Non-pigmented ciliary epithelial cell (primary cell): ENCODE measurements around the gene SLC38A8.

ENCODE experiments used
- DNase-seq: peaks from one replicate; pipeline ENCODE4 v3.0.0-alpha.2; 2010; ENCODE audit warnings: low read depth

SLC38A8 gene

GRCh38 chr16:83996481-83997252, 45.9 kb downstream of the SLC38A8 start:
- DNase-seq: no peak

DNA sequence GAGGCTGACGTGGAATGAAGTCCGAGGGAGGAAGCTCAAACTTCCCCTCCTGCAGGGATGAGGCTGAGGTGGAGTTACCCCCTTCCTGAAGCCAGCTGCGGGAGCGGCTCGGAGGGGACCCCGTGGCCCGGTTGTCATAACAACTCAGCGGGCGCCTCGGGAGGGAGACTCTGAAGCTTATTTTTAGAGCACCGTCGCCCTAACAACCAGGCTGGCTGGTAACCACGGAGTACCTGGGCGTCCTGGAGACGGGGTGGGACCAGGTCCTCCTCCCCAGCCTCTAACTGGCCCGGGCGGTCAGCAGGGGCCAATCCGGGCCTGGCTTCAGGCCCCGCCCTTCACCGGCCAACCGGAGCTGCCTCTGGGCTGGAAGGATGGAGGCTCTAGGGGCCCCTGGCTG, 46.8 kb downstream of the SLC38A8 start:
- DNase-seq: no peak

- no peak for DNase-seq
Observed at GRCh38 chr16:83994703-83995102, 47.9 kb downstream of the SLC38A8 start.

GRCh38 chr16:83994087-83994486, 48.5 kb downstream of the SLC38A8 start:
- DNase-seq: peak; percentile 82

- DNase-seq: peak; percentile 35
Observed at GRCh38 chr16:83992624-83993023, 50.0 kb downstream of the SLC38A8 start.

DNA sequence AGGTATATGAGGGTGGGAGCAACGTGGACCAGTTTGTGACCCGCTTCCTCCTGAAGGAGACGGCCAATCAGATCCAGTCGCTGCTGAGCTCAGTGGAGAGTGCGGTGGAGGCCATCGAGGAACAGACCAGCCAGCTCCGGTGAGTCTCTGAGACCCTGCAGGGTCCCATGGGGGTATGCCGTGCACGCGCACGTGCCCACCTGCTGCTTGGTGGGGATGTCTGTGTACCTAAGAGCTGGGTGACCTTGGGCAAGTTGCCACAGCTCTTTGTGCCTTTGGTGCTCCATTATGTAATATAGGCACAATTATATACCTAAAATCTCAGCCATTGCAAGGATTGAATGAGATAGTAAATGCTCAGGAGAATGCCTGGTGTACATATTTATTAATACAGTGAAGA, 52.1 kb downstream of the SLC38A8 start:
- no peak for DNase-seq

- no peak for DNase-seq
Observed at GRCh38 chr16:83989300-83989699, 53.3 kb downstream of the SLC38A8 start.

GRCh38 chr16:83983491-83983890, 59.1 kb downstream of the SLC38A8 start:
- no peak for DNase-seq

DNA sequence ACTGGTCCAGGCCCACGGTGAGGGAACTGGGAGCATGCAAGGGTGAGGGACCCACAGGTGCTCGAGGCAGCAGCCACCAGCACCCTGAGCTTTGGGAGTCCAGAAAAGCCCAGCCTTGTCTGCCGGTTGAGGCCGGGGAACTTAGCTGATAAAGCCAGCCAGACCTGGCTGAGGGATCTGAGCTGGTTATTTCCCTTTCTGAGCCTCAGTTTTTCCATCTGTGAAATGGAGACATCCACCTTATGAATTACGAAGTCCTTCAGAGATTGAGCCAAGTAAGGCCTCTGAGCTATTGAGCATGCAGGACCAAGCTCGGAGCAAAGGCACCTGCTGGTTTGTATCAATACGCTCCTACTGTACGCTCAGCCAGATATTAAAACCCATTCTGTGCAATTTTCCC, 60.8 kb downstream of the SLC38A8 start:
- no peak for DNase-seq

DNA sequence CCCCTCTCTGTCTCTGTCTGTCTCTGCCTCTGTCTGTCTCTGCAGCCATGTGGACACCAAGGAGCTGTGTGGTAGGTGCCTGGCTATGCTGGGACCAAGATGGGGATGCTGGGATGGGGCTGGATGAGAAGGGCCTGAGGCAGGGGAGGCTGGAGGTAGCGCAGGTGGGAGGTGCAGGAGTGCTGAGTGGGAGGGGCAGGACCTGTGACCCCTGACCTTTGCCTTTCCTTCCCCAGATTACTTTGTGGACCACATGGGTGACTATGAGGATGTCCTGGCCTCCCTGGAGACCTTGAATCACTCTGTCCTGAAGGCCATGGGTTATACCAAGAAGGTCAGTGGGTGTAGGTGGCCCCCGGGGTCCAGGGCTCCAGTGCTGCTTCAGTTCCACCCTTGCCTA, 61.8 kb downstream of the SLC38A8 start:
- DNase-seq: no peak

- DNase-seq: no peak
Observed at GRCh38 chr16:83979441-83979840, 63.2 kb downstream of the SLC38A8 start.

DNA sequence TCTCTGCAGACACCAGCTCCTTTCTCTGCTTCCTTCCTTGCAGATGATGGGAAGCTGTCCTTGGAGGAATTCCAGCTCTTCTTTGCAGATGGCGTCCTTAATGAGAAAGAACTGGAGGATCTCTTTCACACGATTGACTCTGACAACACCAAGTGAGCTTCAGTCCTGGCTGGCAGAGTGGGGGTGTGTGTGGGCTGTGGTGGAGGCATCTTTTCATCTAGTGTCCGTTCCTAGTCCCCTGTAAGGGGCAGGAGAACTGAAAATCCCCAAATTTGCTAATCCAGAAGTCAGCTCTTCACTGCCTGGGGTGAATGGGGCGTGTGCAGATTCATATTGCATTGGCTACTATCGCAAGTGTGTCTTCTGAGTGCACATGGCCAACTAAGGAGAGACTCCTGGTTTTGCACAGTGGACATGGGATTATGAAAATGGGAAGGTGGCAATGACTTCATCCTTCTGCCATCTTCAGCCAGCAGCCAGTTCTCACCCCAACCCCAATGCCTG, 64.1 kb downstream of the SLC38A8 start:
- DNase-seq: no peak

DNA sequence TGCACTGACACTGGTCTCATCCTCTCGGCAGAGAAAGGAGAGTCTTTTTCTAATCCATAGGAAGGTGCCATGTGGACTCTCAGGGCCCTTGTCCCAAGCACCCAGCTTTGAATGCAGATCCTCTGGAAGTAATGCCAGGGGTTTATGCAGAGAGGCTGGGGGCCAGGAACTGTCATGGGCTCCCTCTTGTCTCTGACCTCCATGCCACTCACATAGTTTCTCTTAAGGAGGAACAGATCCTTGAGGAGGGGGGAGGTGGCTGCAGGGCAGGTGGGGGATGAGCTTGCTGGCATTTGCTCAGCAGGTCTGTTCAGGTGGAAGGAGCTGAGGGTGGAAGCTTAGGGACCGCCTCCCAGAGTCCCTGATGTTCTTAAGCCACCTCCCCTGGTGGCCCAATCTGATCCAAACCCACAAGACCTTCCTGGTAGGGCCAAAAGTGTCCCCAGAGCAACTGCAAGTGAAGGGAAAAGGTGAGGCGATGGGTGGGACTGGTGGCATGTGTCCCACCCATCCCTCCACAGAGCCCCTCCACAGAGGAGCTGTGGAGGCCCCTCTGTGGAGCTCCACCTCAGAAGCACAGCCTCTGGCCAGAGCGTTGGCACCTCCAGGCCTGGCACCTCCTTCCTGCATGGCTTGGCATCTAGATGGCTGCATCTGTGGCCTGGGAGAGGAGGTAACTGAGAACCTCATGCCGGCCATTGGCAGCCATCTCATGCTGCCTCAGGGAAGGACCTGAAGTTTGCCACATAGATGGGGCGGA, 65.4 kb downstream of the SLC38A8 start:
- no peak for DNase-seq

DNA sequence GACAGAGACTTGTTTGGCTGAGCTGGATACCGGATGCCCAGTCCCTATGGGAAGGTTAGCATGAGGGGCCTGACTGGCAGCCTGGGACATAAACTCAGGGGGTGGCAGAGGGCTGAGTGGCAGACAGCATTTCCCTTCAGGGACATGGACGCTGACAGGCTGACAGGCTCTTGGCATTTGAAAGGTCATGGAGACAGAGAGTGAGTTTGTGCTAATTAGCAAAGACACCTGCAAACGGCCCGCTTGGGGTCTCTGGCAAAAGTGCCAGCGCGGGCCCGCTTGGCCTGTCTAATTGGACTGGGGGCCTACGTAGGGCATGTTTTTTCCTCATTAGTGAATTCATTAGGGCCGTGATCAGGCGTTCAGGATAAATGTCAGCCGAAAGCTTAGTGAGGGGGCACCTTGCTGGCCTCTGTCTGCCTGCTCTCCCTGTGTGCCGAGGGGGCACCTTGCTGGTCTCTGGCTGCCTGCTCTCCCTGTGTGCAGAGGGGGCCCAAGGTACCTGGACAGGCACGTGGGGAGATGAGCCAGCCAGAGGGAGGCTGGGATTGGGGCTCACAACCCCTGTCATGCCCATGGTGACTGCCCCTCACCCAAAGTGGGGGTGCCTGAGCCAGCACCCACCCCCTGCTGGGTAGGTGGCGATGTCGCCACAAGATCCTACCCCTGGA, 66.9 kb downstream of the SLC38A8 start:
- no peak for DNase-seq

DNA sequence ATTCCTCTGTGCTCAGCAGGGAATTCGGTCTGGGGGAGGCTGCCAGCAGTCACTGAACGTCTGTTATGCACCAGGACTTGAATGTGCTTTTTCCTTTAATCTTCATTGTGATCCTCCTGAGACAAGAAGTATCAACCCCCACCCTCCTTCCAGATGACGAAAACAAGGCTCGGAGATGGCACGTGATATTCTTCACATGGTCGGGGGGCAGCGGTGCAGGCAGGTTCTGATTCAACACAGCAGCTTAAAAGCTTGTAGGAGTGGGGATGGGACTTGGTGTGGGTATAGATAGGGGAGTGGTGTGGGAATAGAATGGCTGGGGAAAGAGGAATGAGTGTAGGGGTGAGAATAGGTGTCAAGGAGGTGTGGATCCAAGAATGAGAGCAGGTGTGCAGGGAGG, 68.1 kb downstream of the SLC38A8 start:
- DNase-seq: no peak

GRCh38 chr16:83973581-83974385, 68.8 kb downstream of the SLC38A8 start:
- DNase-seq: no peak

DNA sequence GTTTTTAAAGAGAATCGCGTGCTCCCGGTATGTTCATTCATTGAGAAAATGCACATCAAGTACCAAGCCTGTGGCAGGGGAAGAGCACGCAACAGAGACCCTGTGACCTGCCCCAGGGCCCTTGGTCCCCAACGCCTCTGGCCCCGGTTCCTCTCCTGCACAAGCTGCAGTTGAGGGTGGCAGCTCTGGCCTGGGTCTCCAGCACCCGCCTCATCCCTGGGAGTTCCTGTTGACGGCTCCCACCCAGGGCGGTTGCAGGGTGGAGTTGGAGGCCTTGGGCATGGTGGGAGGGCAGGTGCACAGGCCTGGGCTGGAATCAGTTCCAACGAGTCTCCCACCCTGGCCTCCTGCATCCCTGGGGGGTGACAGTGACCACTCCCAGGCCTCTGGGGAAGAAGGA, 69.5 kb downstream of the SLC38A8 start:
- DNase-seq: no peak

- DNase-seq: no peak
Observed at GRCh38 chr16:83972256-83973008, 70.2 kb downstream of the SLC38A8 start.

- no peak for DNase-seq
Observed at GRCh38 chr16:83971165-83972130, 71.1 kb downstream of the SLC38A8 start.

DNA sequence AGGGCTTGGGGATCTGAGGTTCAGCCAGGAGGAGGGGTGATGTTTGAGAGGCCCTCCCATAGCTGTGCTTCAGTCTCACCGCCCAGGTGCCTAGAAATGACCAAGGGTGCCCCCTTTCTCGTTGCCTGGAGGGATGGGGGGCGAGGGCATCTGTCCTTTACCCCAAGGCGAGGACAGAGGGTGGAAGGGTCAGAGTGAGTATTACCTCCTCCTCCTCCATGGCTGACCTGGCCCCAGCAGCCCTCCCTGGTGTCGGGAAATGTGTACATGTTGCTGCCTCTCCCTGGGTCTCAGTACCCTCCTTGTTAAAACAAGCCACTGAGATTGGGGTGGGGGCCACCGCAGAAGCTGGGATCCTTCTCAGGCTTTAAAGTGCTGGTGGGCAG, 72.2 kb downstream of the SLC38A8 start:
- no peak for DNase-seq
